DMS153 (cell line): ENCODE measurements around the gene SMR3B.
A peak's percentile ranks its signal among the peaks of the same experiment; 100 is the strongest.

Experiments used
- DNase-seq: peaks from one replicate; lab custom pipeline; 2025; lab: John Stamatoyannopoulos, UW

Gene SMR3B

DNA sequence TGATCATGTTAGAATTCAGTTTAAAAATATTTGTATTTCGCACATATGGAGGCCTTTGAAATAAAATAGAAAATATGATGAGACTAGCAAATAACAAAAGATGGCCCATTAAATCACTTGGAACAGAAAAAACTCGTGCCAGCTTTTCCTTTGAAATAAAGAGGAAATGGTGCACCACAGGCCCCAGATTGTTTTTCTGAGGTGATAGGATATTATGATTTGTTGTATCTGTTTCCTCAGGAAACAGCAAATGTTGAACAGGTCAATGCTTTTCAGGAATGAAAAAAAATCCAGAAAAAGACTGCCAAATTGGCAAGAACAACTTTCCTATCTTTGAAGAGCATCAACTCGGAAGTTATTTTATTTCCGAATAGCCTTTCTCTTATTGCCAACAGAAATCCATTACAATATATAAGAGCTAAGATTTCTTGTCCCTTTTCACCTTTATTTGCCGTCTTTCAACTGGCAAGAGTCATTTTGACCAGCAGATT is at the start of gene SMR3B:
SMR3B (plus strand) TSS at position 441 of the 491 bp plus-strand sequence. CDS start 1,380 bp downstream, outside the sequence.
- DNase-seq, result no peak

DNA sequence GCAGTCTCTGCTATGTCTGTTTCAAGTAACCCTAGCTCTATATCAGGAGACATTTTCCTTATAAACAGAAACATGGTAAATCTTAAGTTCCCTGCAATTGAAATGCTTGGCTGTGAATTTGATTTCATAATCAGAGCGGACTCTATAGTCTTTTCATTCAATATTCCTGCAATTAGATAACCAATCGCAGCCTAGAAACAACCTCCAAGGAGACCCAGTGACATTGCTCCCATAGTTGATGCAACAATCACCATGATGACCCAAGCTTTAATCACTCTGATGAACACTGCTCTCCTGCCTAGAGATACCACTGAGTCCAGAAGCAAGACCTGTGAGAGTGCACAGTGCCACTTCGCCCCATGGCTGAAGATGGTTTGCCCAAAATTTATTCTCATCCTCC is 48.2 kb upstream of the SMR3B start, which contains the start of gene CABS1:
CABS1 (plus strand) TSS at position 301 of the 400 bp plus-strand sequence; CDS start at position 360, 59 bp downstream.
- no peak for DNase-seq

DNA sequence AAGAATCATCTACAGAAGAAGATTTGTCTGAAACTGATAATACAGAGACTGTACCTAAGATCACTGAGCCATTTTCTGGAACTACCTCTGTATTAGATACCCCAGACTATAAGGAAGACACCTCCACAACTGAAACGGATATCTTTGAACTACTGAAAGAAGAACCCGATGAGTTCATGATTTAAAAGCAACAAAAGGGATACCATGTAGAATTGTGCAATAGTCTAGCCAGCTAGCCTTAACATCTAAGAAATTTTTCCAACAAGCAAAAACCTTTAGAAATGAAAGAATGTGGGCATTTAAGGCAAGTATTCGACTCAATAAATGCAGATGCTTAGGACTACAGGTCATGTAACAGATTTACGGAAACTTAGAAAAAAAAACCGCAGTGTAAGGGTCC is 46.9 kb upstream of the SMR3B start:
- no peak for DNase-seq

DNA sequence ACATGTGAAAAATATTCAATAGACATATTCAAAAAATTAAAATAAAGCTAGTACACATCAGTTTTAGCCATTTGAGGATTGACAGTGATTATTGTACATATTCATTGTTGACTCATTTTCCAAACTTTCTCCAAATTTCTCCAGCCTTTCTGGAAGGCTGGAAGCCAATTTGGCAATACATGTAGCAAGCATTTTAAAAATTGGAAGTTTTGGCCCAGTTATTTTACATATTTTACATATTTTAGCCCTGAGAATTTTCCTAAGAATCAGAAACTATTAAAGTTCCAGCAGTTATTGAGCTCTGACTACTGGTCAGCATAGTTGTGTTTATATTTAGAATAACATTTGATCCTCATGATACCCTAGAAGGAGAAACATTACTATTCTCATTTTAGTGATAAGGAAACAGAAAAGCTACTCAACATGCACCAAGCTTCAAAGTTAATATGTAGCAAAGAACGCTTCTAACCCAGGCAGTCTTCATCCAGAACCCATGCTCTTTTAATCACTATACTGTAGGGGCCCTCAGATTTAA is 45.0 kb upstream of the SMR3B start:
- no peak for DNase-seq

DNA sequence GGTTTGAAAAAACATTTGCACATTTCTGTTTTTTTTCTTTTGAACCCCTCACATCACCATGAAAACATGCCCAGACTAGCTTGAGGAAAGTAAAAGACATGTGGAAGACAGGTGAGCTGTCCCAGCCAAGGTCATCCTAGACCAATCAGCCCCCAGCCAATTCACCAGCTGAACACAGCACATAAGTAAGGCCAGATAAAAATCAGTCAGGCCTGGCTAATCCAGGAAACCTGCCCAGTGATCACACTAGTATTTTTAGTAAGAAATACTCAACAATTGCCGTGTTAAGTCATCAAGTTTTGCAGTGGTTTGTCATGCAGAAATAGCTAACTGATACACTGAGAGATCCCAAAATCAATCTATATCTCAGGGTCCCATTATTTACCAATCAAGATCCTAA is 26.7 kb upstream of the SMR3B start:
- DNase-seq, result no peak

DNA sequence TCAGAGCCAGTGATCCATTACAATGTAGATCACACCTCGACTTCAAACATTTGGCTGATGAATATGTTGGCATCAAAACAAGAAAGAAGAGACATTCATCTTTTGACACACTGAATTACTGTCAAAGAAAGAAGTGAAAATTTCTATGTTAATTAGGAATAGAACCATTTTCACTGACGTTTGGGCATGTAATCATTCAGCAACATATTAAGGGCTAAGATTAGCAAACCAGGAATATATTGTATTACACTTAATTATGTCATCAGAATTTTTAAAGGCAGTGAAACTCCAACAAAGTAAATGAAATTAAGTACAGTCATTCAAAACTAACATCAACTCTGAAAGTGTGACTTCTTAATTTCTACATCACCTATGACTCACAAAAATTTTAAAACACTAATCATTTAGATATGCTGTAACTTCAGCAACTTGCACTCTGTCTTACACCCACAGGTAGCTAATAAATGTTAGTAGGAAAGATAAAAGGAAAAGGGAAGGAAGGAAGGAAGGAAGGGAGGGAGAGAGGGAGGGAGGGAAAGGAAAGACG is 23.7 kb upstream of the SMR3B start:
- no peak for DNase-seq

DNA sequence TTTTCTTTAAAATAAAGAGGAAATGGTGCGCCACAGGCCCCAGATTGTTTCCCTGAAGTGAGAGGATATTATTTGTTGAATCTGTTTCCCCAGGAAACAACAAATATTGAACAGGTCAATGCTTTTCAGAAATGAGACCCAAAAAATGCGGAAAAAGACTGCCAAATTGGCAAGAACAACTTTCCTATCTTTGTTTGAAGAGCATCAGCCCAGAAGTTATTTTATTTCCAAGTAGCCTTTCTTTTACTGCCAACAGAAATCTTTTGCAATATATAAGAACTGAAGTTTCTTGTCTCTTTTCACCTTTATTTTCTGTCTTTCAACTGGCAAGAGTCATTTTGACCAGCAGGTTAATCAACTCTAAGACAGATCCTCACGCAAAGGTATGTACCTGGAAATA is 22.5 kb upstream of the SMR3B start, which contains the start of gene SMR3A:
SMR3A (plus strand) TSS at position 301 of the 400 bp plus-strand sequence. CDS start 1,356 bp downstream, outside the sequence.
- no peak for DNase-seq

DNA sequence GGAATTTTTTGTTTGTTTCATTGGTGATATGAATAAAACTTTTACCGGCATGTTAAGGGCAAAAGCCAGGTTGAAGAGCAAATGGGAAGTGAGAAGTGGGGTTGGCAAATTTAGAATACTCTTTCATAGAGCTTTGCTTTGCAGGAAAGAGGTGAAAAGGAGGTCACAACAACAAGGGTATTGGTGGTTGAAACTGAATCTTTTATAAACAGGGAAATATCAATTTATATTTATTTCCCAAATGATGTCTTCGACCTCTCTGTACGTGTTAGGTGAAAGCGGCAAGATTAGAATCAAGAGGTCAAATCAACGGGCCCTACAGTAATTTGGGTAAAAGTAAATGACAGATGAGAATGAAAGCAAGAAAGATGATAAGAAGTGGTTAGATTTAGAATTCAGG is 18.9 kb upstream of the SMR3B start:
- no peak for DNase-seq

DNA sequence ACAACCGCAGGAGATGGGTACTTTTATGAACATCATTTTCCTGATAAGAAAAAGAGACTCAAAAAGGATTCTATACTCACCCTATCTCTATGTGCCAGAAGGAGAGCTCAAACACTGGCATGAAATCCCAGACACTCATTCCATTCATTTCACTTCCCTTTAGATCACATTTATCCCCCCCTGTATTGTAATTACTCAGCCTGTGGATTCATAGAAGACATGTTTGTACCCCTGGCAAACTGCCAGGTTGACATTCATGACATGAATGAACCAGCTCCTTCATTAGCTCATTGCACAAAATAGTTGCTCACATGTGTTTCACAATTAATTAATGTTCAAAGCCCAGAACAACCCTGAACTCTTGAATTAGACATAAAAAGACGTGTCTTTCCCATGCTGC is 17.5 kb upstream of the SMR3B start:
- DNase-seq, result peak; percentile 56

DNA sequence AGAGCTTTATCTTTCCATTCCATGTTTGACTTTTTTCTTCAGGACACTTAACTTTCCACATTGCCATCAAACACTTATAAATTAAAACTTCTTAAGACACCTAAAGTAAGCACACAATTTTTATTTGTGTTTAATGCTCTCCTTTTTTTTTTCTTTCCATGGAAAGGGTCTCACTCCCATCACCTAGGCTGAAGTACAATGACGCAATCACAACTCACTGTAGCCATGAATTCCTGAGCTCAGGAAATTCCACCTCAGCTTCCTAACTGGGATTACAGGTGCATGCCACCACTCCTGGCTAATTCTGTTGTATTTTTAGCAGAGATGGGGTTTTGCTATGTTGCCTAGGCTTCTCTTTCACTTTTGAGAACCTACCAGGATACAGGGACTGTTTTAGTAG is 15.1 kb upstream of the SMR3B start:
- DNase-seq, result no peak

DNA sequence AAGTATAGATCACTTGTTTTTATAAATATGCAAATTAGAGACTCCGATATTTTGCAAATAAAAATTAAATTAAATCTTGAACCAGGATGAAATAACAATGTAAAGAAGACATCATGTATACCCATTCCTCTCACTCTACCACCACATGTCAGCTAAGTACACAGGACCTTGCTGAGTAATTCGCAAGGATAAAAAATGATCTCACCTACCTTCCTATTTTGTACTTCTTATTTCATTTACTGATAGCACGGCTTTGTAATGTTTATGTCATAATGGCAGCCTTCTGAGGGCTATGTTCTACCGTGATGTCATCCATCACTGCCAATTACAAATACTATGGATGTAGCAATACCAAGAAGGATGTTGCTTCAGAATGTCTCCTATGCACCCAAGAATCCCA is 10.9 kb upstream of the SMR3B start:
- DNase-seq, result no peak

DNA sequence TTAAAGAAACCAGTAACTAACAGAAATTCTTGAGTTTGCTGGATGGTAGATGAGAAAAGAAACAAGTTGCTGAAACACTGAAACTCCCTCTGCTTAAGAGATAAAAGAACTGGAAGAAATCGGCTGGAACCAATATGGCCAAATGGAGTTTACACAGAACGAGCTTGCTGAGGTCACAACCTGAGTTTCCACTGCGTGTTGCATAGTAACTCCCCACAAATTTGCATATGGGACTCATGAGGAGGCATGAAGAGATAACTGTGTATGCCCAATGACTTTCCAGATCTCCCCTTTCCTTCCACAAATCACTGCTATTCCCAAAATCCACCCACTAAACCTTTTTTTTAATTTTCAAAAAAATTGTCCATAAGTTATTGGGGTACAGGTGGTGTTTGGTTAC is 10.2 kb upstream of the SMR3B start:
- DNase-seq, result no peak

DNA sequence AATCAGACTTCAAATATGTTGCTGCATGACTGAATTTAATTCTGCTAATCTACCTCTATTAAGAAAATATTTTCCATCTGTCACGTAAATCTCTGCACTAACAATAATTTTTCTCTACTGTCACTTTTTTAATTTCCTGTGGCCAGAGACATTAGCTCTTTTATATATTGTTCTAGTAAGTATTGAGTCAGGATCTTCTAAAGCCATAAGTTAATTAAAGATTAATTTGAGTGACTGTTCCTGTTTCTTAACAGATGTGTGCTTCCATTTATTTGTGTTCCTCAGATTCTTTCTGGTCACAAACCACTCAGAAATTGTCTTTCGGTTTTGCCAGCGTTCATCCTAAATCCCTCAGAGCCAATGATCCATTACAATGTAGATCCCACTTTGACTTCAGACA is 2.4 kb upstream of the SMR3B start:
- DNase-seq, result no peak

DNA sequence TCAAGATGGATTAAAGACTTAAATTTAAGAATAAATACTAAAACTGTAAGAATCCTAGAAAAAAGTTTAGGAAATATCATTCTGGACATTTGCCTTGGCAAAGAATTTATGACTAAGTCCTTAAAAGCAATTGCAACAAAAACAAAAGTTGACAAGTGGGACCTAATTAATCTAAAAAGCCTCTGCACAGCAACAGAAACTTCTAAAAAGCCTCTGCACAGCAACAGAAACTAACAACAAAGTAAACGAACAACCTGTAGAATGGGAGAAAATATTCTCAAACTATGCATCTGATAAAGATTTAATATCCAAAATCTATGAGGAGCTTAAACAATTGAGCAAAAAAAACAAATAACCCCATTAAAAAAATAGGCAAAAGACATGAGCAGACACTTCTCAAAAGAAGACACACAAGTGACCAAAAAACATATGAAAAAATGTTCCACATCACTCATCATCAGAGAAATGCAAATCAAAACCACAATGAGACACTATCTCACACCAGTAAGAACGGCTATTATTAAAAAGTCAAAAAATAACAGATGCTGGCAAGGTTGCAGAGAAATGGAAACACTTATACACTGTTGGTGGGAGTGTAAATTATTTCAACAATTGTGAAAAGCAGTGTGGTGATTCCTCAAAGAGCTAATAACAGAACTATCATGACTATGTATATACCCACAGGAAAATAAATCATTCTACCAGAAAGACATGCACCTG is 9.3 kb downstream of the SMR3B start:
- no peak for DNase-seq

DNA sequence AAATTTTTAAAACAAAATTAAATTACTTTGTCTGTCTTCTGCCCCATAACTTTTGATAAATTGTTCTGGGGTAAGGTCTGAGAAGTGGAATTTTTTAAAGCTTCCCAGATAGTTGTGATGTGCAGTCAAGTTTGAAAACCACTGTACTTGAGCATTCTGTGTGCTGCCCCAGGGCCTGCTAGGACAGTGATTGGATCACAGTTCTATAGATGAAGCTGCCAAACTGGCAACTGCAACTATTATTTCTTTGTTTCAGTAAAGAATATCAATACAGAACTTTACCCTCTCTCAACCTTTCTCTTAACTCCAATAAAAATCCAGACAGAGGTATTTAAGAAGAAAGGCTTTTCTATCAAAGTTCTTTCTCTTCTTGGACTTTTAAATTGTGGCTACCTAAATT is 14.6 kb downstream of the SMR3B start, which contains the start of gene OPRPN:
OPRPN (plus strand) TSS at position 361 of the 400 bp plus-strand sequence. CDS start 1,346 bp downstream, outside the sequence.
- DNase-seq, result no peak

DNA sequence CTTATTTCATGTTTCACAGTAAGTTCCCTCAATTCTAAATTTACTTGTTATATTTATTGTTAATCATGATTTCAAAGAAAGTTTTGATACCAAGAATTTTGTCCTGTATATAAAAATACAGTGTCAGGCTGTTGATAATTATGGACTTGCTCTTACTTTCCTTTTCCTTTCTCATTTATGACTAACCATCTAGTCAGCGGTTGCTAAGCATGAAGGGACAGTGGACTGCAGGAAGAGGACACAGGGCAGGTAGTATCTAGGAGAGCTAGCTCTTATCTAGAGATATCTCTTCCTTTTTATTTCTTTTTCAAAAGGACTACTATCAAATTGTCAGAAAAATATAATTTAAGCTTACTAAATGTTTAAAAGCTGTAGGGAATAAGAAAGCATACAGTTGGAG is 16.4 kb downstream of the SMR3B start:
- no peak for DNase-seq

DNA sequence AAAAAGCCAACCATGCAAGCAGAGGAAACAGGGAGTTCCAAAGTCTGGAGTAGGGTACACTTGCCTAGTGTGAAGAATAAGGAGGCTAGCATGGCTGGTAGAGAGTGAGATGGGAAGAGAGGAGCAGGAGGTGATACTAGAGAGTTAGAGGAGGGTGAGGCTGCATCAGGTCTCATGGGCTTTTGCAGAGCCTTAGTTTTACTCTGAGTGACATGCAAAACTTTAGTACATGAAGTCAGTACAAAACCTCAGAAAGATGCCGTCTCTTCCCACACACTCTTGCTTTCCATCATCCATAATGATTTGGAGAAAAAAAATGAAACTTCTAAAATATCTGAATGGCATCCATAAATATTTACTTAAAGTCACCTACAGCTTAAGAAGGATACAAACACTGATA is 19.8 kb downstream of the SMR3B start:
- no peak for DNase-seq

DNA sequence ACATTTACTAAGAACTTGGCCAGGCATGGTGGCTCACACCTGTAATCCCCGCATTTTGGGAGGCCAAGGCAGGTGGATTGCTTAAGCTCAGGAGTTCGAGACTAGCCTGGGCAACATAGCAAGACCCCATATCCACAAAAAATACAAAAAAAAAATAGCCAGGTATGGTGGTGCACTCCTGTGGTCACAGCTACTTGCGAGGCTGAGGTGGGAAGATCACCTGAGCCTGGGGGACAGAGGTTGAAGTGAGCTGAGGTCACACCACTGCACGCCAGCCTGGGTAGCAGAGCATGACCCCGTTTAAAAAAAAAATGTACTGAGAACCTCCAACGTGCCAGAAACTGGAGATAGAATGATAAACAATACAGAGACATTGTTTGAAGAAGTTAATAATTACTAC is 22.8 kb downstream of the SMR3B start:
- DNase-seq, result no peak

DNA sequence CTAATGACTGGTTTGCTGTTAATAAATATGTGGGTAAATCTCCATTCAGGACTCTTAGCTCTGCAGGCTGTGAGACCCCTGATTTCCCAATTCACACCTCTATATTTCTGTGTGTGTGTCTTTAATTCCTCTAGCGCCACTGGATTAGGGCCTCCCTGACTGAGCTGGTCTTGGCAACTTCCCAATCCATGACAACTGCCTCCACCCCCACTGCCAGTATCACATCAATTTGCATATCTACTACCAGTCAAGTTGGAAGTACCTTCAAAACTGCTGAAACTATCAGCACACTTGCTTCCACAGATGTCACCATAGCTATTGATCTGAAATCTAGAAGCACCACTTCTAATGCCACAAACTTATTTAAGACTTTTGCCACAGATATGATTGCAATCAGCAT is 42.4 kb downstream of the SMR3B start:
- DNase-seq, result no peak

DNA sequence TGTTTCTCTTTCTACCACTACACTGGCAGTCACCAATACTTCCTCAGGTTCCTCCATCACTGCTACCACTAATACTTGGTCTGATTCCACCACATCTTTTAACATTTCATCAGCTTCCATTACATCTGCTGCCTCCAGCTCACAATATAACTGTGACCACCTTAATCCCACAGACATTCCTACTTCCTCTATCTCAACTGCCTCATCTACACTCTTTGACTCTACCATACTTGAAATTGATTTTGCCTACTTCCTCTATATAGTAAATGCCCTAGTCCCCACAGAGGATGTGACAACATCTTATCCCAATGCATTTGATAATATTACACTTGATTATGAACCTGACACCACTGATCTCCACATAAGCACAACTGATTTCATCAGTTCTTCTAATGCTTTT is 43.9 kb downstream of the SMR3B start:
- no peak for DNase-seq

DNA sequence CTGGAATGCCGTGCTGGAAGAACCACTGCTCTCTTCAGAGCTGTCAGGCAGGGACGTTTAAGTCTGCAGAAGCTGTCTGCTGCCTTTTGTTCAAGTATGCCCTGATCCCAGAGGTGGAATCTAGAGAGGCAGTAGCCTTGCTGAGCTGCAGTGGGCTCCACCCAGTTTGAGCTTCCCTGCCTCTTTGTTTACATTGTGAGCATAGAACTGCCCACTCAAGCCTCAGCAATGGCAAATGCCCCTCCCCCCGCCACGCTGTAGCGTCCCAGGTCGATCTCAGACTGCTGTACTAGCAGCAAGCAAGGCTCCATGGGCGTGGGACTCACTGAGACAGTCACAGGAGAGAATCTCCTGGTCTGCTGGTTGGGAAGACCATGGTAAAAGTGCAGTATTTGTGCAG is 54.3 kb downstream of the SMR3B start:
- DNase-seq, result no peak
